OCI-LY7 (cell line): ENCODE results near the gene GRK3.
A peak's percentile ranks its signal among the peaks of the same experiment; 100 is the strongest.

ENCODE experiments used
- EZH2phosphoT487 ChIP-seq: fragments of 200-600 bp; sonication (generic); IDR thresholded peaks from 2 replicates; pipeline ENCODE4 v1.6.1; 2018; ENCODE audit warnings: low read depth, borderline replicate concordance, mild to moderate bottlenecking, mixed run types, antibody characterized with exemption, low read length, moderate library complexity, mixed read lengths
- TF ChIP-seq, protein P1 (sequence below): fragments of 200-600 bp; sonication (generic); conservative IDR thresholded peaks from 2 replicates; pipeline ENCODE4 v1.5.1; 2014; ENCODE audit warnings: mild to moderate bottlenecking, antibody characterized with exemption, low read length, moderate library complexity, mixed read lengths

DNA sequence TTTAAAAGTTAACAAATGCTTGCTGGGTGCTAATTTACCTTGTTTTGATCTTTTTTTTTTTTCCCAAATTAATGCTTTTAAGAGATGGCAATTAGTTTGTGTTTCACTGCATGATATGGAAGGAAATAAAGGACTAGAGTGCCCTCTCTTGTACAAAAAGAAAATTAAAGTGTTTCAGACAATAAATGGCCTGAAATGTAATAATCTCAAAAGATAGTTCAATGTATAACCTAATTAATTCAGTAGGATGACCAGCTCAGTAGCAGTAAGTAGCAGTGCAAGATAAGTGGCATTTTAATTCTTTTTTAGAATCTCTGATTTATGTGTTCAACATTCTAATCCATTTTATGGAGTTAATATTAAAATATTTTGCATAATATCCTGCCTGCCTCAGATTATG lies 137.6 kb downstream of the GRK3 start:
- TF ChIP-seq, protein P1, sequence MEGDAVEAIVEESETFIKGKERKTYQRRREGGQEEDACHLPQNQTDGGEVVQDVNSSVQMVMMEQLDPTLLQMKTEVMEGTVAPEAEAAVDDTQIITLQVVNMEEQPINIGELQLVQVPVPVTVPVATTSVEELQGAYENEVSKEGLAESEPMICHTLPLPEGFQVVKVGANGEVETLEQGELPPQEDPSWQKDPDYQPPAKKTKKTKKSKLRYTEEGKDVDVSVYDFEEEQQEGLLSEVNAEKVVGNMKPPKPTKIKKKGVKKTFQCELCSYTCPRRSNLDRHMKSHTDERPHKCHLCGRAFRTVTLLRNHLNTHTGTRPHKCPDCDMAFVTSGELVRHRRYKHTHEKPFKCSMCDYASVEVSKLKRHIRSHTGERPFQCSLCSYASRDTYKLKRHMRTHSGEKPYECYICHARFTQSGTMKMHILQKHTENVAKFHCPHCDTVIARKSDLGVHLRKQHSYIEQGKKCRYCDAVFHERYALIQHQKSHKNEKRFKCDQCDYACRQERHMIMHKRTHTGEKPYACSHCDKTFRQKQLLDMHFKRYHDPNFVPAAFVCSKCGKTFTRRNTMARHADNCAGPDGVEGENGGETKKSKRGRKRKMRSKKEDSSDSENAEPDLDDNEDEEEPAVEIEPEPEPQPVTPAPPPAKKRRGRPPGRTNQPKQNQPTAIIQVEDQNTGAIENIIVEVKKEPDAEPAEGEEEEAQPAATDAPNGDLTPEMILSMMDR, result peak; percentile 83
- TF ChIP-seq EZH2phosphoT487, result no peak
